RWPE1 (cell line): ENCODE results near the gene DNAH9.

ENCODE experiments used
- CTCF ChIA-PET: fragments of 350-600 bp; sonication (Branson Sonifier 250); formaldehyde crosslinking; extraction: SDS; loops from one replicate; lab custom pipeline; 2021; lab: Yijun Ruan, JAX
- POLR2A ChIA-PET: fragments of 400-600 bp; formaldehyde crosslinking; extraction: SDS; loops from one replicate; lab custom pipeline; 2020; ENCODE audit warnings: antibody characterized with exemption; ENCODE audit not compliant: low non-redundant PET; lab: Yijun Ruan, JAX
- DNase-seq: peaks from one replicate; pipeline ENCODE4 v3.0.0; 2012; ENCODE audit warnings: low spot score
- H3K27ac ChIP-seq: fragments of 450-650 bp; 2 replicates; pipeline ENCODE4 v1.5.1; 2017
- CTCF ChIP-seq: fragments of 450-650 bp; conservative IDR thresholded peaks from 2 replicates; pipeline ENCODE4 v1.5.1; 2017; ENCODE audit warnings: low read depth, mild to moderate bottlenecking

The DNAH9 gene, protein sequence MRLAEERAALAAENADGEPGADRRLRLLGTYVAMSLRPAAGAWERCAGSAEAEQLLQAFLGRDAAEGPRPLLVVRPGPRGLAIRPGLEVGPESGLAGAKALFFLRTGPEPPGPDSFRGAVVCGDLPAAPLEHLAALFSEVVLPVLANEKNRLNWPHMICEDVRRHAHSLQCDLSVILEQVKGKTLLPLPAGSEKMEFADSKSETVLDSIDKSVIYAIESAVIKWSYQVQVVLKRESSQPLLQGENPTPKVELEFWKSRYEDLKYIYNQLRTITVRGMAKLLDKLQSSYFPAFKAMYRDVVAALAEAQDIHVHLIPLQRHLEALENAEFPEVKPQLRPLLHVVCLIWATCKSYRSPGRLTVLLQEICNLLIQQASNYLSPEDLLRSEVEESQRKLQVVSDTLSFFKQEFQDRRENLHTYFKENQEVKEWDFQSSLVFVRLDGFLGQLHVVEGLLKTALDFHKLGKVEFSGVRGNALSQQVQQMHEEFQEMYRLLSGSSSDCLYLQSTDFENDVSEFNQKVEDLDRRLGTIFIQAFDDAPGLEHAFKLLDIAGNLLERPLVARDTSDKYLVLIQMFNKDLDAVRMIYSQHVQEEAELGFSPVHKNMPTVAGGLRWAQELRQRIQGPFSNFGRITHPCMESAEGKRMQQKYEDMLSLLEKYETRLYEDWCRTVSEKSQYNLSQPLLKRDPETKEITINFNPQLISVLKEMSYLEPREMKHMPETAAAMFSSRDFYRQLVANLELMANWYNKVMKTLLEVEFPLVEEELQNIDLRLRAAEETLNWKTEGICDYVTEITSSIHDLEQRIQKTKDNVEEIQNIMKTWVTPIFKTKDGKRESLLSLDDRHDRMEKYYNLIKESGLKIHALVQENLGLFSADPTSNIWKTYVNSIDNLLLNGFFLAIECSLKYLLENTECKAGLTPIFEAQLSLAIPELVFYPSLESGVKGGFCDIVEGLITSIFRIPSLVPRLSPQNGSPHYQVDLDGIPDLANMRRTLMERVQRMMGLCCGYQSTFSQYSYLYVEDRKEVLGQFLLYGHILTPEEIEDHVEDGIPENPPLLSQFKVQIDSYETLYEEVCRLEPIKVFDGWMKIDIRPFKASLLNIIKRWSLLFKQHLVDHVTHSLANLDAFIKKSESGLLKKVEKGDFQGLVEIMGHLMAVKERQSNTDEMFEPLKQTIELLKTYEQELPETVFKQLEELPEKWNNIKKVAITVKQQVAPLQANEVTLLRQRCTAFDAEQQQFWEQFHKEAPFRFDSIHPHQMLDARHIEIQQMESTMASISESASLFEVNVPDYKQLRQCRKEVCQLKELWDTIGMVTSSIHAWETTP (N-terminal part only)

GRCh38 chr17:11598274-11599221 is at the start of gene DNAH9:
Gene DNAH9 (plus strand): TSS chr17:11598470. CDS start chr17:11598499, 29 bp downstream.
- CTCF ChIA-PET, result interaction anchor here (0.6 kb wide), 1 partner anchor 18 kb away, joined by 3 read pairs; no protein-coding TSS in a partner anchor
- POLR2A ChIA-PET, result no interaction called here
- peak; percentile 4 for DNase-seq
- TF ChIP-seq CTCF, result no peak
- H3K27ac ChIP-seq, result no peak within 1 kb of the TSS

DNA sequence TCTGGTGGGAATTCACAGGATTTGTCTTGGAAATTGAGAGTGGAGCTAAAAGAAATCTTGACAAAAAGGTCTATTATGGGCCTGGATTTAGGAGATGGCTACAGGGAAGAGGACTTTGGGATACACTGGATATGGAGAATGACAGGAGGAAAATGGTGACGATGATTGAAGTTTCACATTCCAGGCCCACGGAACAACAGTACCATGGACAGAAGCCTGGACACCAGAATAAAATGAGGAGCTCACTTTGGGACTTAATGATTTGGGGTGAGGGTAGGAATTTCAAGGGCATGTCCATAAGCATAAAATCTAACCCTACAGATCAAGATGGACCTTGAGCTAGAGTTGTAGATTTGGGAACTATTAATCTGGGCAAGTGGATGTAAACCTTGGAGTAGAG is 47.8 kb upstream of the DNAH9 start:
- TF ChIP-seq CTCF, result no peak
- CTCF ChIA-PET, result no interaction called here

GRCh38 chr17:11551442-11551841 is 46.8 kb upstream of the DNAH9 start:
- TF ChIP-seq CTCF, result no peak
- CTCF ChIA-PET, result no interaction called here
- no peak for DNase-seq
- POLR2A ChIA-PET, result no interaction called here
- H3K27ac ChIP-seq, result no peak overlapping the region

More for the DNA sequence above, 47.8 kb upstream of the DNAH9 start:
- POLR2A ChIA-PET, result no interaction called here
- no peak overlapping the region for H3K27ac ChIP-seq
- DNase-seq, result no peak

GRCh38 chr17:11553135-11553534 is 45.1 kb upstream of the DNAH9 start:
- no peak for DNase-seq
- ChIA-PET POLR2A (no interaction called here), CTCF (no interaction called here)
- no peak overlapping the region for H3K27ac ChIP-seq
- TF ChIP-seq CTCF, result no peak

- ChIA-PET POLR2A (no interaction called here), CTCF (no interaction called here)
- no peak for TF ChIP-seq CTCF
- no peak for DNase-seq
- H3K27ac ChIP-seq, result no peak overlapping the region
Measured at GRCh38 chr17:11554042-11554441, 44.2 kb upstream of the DNAH9 start.
